ENCODE measurements around the gene TCERG1. TPM values are rescaled to one million over a fixed set of nuclear protein-coding genes. Genes with fewer than 3 reads are reported as not detected.

Gene TCERG1
- total RNA-seq, 4 donors from 2014 or later, result 47.0 to 127 (median 58.4) TPM

DNA sequence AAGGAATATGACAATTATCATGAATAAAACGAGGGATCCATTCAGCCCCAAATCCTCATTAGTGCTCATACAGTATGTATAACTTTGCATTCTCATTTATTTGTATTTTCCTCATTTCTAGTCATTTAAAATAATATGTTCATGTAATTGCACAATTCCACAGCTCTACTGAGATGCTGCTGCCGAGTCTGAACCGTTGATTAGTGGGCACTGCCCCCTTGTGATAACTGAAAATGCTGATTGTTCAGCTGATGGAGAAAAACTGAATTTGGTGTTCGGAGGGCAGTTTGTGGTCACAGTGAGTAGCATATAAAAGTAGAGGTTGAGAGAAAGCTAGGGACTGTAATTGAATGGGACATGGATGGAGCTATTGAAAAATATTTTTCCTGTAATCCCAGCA lies 81.1 kb downstream of the TCERG1 start:
- DNase-seq (ENCODE audit: low spot score), result no peak
- ATAC-seq (ENCODE audit: low FRiP score), result no peak
- TF ChIP-seq, protein P1, sequence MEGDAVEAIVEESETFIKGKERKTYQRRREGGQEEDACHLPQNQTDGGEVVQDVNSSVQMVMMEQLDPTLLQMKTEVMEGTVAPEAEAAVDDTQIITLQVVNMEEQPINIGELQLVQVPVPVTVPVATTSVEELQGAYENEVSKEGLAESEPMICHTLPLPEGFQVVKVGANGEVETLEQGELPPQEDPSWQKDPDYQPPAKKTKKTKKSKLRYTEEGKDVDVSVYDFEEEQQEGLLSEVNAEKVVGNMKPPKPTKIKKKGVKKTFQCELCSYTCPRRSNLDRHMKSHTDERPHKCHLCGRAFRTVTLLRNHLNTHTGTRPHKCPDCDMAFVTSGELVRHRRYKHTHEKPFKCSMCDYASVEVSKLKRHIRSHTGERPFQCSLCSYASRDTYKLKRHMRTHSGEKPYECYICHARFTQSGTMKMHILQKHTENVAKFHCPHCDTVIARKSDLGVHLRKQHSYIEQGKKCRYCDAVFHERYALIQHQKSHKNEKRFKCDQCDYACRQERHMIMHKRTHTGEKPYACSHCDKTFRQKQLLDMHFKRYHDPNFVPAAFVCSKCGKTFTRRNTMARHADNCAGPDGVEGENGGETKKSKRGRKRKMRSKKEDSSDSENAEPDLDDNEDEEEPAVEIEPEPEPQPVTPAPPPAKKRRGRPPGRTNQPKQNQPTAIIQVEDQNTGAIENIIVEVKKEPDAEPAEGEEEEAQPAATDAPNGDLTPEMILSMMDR (IDR thresholded peaks at IDR 0.05), result no peak

DNA sequence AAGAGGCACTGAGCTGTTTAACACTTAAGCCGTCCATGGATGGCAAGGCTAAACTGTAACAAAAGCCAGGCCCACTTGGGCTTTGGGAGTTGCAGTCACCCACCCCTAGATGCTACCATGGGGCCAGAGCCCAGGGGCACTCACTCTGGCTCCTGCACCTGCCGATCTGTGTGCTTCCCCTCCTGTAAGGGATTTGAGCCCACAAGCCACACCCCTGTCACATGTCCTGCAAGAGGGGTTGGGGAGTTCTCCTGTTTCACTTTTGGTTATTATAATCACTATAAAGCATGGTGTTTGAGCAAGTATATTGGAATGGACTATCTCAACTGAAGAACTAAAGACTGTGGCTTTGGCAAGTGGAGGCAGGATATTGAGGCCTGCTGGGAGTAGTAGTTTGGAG lies 82.9 kb downstream of the TCERG1 start:
- ATAC-seq (ENCODE audit: low FRiP score), result no peak
- no peak for DNase-seq (ENCODE audit: low spot score)
- TF ChIP-seq, protein P1 (IDR thresholded peaks at IDR 0.05), result no peak

DNA sequence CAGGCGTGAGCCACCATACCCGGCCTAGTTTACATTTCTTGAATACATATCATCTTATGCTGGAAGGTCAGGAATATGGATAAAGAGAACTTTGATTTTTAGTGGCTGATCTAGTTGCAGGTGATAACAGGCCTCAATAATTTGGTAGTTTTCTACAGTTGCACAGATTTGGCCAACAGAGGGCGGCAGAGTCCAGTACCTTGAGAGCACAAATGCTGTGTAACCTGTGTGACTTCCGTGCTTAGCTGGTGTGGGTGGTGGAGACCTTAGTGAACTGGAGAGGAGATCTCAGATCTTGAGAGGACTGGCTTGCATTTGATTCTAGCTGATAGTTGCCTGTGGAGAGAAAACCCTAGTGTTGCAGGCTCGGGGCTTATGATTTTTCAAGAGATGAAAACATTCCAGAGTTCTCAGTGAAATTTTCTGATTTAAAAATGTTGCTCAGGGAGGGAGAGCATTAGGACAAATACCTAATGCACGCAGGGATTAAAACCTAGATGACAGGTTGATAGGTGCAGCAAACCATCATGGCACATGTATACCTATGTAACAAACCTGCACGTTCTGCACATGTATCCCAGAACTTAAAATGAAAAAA lies 86.2 kb downstream of the TCERG1 start:
- DNase-seq (ENCODE audit: low spot score), result peak; percentile 58
- TF ChIP-seq, protein P1 (IDR thresholded peaks at IDR 0.05), result peak in 1 of 3 donors; percentile 34
- no peak for ATAC-seq (ENCODE audit: low FRiP score)

DNA sequence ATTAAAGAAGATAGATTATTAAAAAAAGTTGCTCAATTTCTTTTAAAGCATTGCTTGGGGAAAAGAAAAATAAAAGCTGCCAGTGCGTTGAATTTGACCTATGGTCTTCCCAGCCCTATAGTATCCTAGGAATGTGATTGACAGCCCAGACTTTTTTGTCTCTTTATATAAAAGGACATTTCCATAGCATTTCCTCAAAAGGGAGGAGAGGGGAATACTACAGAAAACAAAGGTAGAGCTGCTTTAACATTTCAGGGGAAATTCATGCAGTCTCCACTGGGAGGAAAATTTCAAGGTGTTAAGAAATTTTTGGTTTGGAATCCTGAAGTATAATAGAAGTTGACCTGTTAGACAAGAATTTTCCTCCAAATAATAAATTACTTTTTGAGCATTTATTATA lies 86.7 kb downstream of the TCERG1 start:
- TF ChIP-seq, protein P1 (IDR thresholded peaks at IDR 0.05), result no peak
- no peak for DNase-seq (ENCODE audit: low spot score)
- no peak for ATAC-seq (ENCODE audit: low FRiP score)

DNA sequence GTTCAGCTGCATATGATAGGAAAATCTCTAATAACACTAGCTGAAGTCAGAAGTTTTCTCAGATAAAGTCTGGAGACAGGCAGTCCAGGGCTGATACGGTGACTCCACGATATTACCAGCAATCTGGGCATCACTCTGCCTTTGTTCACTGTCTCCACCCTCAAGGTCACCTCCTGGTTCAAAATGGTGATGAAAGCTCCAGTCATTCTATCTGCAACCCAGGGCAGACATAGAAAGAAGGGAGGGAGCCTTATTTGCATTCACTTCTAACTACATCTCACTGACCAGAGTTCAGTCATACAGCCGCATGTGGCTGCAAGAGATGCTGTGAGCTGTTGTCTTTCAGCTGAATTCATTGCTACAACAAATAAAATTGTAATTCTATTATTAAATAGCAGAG lies 91.3 kb downstream of the TCERG1 start:
- no peak for DNase-seq (ENCODE audit: low spot score)
- TF ChIP-seq, protein P1 (IDR thresholded peaks at IDR 0.05), result no peak
- ATAC-seq (ENCODE audit: low FRiP score), result no peak

DNA sequence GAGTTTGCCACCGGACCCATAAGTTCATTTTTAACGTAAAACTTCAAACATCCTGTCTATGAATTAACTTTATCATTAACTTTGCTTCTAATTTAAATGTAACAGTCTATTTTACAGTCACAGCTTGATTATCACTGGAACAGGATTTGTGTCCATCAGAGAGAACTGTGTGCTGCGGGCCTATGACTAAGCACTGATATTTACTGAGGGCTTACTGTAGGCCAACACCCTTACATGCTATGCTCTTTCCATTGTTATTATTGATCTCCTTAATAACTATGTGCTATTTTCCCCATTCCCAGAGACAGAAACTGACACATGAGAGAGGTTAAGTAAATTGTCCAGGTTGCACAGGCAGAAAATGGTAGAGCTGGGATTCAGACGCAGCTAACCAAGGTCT lies 92.8 kb downstream of the TCERG1 start:
- TF ChIP-seq, protein P1 (IDR thresholded peaks at IDR 0.05), result no peak
- ATAC-seq (ENCODE audit: low FRiP score) (no peak), DNase-seq (ENCODE audit: low spot score) (no peak)

DNA sequence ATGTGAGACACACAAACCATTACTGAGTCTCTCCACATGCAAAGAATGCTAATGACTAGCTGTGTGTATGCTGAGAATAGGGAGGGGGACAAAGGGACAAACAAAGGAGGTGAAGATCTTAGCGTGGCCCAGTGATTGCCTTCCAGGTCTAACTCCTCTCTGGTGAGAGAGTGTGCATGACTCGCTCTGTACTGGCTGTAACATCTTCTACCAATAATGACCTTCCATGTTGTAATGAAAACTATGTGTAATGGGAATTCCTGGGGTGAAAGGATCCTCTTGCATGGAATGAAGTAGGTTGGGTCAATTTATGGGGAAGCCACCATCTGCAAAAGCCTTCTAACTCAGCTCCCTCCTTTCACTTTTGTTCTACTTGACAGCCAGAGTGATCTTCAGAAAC lies 93.3 kb downstream of the TCERG1 start:
- DNase-seq (ENCODE audit: low spot score), result no peak
- no peak for ATAC-seq (ENCODE audit: low FRiP score)
- TF ChIP-seq, protein P1 (IDR thresholded peaks at IDR 0.05), result no peak
